SIG-M5 (cell line): ENCODE data around the gene MAGI2.

Source experiments
- DNase-seq: peaks from one replicate; lab custom pipeline; 2025; lab: John Stamatoyannopoulos, UW

Gene MAGI2

DNA sequence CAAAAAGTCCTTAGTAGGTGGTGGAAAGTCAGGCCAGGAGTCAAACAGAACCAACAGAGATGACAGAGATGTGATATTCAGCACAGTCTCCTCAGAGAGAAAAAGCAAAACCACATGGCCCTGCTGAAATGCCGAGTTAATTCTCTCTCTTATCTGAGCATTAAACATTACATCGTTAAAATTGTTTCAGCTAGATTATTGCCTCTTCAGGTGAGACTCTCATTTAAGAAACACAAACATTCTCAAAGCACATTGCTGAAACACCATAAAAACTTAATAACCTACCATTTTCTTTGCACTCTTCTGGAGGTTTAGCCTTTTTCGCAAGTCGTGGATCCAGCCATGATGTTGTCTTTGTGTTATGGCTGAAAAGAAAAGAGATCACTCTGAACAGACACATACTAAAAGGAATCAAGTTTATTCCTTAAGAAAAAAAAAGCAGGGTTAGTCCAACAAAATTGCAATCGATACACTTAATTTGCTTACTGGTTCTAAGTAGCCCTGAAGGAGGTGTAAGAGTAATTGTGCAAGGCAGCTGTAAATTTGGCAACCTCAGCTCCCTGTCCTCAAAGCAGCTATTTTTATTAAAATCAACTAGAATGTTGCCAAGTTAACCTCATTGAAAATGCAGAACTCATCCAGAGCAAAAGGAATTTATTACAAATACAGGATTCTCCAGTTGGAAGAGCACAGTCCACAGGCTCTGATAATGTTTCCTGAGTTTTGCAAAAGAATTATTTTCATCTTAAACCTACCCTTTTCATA lies 963.8 kb downstream of the MAGI2 start:
- DNase-seq = no peak

DNA sequence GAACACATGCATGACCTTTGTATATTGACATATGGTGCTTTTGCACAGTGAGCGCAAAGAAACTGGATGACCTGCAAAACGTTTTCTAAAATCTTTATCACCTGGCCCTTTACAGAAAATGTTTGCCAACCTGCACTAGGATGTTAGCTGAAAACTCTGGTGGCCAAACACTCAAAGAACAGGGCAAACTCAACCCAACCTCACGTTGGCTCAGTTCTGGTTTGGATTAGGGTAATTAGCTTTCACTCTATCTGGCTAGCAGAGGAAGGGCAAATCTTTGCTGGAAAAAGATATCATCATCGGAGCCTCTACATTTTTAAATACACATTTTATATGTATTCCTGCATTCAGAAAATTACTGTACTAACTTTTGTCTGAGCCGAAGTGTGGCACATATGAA lies 966.0 kb downstream of the MAGI2 start:
- no peak for DNase-seq

DNA sequence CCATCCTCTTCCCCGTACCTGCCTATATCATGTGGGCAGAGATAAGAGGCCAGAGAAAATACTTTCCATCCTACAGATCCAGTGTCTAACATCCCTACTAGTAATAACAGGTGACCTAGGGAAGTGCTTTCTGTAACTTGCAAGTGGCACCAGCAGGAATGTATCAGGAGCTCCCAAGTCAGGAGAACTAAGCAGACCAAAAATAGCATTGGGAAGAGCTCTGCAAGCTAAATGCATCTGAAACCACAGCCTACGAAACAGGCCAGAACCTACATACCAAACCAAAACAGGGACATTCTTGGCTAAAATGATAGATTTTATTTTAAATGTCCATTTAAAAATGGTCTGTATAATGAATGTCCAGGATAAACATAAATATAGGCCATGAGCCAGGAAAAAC lies 974.1 kb downstream of the MAGI2 start:
- DNase-seq = no peak

DNA sequence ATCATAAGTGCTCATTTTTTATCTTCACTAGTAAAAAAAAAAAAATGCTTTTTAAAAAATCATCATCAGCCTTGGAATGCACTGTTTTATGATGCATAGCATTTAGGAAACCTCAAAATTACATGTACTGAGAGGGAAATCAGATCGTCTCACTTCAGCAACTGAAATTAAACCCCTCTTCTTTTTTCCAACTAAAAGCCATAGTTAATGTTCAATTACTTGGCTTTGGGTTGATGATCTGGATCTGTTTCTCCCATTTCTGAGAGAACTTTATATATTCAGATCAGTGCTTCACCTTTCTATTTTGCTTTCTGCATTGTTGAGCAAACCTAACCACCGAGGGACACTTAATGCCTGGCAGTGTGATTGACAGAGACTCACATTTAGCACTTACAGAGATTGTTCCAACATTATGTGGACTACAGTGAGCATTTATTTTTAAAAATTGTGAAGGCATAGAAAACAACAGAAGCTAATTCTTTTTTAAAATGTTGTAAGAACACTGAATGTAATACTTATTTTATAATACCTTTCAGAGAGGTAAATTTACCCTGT lies 976.5 kb downstream of the MAGI2 start:
- no peak for DNase-seq

DNA sequence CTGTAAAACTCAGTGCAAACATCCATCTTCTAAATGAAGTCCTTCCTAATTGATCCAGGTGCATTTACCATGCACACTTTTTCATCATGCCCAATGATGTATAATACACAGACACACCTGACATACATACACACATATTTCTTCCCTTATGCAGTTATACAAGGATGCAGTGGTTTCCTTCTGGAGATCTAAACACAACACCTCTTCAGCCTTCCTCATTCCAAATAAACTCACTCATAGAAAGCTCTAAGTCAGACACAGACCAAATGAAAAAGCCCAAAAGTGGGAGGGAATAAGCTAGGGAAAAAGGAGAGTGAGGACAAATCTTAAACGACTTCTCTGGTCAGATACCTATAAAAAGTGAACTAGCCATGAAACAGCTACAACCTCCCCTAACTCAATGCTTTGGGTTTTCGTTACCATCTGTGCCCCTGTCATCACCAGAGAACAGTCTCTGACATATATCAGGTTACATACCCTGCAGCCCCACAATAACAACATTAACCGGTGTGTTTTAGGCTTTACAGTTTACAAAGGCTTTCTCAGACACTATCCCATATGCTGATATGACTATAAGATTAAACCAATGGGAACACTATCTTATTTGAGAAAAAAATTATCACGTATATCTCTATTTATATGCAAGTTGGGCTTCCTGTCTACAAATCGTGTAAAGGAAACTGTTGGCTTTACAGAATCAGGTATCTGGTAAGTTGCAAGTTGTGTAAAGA lies 979.7 kb downstream of the MAGI2 start:
- no peak for DNase-seq

DNA sequence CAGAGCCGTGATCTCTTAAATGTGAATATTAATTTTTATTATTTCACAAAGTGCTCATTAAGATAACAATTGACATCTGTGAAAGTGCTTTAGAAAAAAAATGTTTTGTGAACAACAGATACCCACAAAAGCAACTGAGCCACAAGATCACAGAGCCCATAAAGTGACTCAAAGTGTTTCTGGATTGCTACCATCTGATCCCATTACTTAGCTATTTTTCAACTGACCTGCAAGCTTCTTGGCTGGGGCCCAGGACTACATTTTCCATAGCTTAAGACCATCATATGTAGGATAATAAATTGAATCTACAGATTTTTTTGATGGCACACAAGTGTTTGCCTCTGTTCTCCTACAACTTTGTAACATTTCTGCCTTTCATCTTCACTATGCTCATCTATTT lies 980.4 kb downstream of the MAGI2 start:
- DNase-seq = no peak

DNA sequence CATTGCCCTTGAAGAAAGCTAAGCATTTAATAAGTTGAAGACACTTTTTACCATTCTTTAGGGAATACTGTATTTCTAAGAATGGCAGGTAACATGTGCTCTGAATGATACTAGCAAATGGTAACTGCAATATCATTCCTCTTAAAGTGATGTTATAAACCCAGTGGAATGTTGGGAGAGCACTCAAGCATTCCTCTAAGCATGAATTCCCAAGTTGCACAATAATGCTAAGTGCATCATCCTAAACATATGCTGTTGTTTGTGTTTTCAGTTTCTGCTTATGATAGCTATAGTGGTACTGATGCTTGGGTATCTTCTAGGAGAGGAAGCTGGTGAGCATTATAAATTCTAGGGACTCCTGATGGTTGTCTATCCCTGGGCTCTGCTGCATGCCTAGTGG lies 980.9 kb downstream of the MAGI2 start:
- DNase-seq = no peak

DNA sequence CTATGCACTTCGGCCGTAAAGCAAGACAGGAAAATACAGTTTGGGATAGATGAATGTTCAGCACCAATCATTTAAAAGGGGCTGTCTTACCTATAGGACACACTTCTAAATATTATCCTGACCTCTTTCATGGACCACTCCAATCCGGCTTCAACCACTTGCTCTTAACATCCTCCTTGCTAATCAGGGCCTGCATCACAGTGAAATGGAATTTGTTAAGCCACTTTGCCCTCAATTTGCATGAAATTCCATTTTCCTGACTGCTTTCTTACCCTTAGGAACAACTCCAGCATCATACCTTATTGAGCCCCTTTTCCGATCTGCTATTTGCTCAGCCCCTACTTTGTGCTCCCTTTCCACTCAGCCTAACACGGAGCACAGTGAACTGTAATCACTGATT lies 987.6 kb downstream of the MAGI2 start:
- DNase-seq = no peak

DNA sequence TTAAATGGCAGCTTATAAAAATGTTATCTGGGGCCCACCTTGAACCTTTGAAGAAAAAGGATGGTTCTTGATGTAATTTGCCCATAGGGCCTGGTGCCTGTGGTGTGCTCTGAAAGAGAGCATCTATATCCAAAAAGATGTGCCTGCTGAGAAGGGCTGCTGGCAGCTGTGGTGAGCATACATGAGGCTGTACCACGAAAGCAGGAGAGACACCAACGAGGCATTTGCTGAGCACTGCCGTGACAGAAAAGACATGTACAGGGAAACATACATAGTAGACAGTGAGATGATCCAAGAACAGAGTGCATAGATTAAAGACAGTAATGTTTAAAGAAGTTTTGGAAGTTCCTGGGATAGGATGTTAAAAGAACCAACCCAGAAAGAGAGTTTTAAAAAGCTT lies 990.4 kb downstream of the MAGI2 start:
- DNase-seq = no peak

DNA sequence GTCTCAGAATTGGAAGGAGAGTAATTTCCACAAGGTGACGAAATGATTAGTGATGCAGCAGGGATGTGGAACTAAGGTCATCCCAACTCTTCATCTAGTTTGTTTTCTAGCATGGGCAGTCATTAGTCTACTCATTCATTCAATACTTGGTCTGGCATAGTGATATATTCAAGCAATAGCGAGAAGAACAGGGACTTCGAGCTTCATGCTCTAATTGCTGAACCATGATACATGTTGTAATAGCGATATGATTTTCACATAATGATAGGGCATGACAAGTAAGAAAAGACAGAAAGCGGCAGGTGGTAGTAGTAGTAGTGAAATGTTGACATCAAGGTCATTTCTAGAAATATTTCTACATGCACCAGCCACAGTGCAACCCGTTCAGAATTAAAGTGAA lies 1002.8 kb downstream of the MAGI2 start:
- DNase-seq = no peak

DNA sequence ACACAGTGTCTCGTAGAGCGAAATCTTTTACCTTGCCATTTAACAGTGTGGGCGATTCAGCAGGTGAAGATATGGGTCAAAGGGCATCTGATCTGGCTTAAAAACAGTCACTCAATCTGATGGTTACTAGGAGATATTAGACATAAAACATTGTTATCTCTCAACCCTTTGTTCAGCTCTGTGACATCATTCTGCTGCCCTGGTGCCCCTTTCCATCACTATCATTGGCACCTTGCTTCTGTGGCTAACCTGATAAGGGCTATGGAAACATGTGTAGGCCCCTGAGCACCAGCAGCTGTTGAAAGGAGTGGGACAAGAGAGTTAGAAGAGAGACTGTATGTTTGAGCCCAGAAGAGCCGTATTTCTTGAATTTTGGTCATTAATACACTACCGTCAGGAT lies 1004.6 kb downstream of the MAGI2 start:
- no peak for DNase-seq

DNA sequence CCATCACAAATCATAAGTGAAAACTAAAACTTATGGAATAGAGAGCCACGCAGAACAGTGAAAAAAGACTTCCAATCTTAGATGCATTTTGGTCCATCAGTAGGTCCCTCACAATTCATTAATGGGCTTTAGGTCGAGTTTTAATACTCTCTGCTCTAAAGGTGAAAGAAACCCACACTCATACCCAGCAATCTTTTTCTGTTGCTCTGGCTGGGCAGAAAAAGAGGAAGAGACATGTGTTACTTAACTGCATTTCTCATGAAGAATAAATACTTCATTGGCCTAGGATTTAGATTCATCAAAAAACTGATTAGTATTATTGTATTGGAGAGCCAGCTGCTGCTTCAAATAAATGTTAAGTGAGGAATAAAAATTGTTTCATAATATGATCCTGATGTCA lies 1009.2 kb downstream of the MAGI2 start:
- DNase-seq = no peak

DNA sequence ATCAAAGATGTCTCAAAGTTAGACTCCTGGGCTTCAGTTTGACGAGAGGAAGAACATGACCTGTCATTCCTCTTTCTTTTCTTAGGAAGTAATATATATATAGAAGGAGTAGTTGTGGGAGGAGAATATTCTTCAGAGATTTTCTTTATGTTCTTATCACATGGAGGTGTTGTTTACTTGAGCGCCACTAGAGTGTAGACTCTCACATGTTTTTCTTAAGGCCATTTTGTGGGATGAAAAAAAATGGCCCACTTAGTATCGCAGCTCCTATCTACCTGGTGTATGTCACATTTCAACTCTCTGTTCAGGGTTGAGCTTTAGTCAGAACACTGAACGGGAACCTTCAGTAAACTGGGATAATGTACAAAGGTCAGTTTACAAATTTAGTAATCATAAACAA lies 1009.7 kb downstream of the MAGI2 start:
- DNase-seq = no peak

DNA sequence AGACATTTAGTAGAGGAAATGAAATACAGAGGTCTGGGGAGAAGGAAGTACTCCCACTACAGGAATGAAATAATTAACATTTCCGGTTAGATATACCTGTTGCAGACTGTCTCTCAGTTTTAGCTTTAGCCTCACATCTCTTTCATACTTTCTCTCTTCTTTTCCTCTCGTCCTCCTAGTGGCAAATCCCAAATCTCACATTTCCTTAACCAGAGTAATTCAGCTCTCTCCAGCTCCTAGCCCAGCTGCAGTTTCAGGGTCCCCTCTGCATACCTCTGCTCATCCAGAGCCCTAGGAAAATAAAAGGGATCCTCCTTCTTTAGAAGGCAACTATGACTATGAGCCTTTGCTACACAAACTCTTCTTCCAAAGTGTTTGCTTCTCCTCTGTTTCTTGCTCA lies 1011.7 kb downstream of the MAGI2 start:
- no peak for DNase-seq

DNA sequence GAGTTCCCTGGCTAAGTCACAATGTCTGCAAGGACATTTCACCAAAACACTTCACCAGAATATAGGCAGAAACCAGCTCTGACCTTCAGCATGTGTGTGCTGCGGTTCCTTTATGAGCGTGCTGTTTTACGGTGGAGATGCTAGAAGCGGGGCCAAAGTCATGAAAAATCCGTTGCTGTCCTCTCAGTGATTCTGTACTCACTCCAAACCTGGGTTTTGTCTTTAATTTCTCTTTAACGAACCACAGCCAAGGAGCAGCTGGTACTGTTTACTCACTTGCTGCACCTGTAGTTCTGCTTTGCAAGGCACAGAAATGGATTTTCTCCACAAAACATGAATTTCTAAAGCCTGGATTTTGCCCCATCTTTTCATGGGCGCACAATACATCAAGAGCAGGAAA lies 1015.0 kb downstream of the MAGI2 start:
- no peak for DNase-seq

DNA sequence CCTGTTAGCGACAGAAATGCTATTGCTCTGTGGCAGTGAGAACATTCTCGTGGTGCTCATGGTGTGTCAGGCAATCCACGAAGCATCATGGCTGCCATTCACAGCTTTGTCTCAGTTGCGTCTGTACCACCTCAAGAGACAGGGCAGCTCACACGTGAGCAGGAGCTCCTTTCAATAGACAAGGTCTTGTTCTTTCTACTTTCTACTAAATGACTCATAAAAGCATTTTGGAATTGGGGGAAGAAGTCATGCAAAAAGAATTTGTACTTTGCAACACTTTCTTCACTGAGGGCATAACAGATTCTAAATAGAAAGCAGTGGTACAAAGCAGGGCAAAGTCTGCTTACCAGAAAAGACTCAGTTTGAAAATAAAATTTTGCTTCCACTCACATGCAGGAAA lies 1016.3 kb downstream of the MAGI2 start:
- no peak for DNase-seq

DNA sequence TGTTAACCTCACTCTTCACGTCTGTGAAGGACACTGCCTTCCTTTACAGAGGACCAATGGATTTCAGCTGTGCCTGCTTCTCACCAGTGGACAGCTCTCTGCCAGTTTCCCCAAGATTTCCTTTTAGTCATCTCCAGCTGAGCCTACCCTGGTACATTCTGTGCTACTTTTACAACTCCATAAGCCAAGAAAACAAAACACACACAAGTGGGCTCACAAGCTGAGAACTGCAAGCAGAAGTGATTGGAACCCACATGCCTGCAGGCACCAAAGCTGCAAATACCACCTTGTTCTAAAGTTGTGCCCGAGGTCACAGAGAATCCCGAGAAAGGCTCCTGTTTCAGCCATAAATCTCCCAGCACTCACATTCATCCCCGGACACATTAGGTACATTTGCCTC lies 1018.1 kb downstream of the MAGI2 start:
- no peak for DNase-seq

DNA sequence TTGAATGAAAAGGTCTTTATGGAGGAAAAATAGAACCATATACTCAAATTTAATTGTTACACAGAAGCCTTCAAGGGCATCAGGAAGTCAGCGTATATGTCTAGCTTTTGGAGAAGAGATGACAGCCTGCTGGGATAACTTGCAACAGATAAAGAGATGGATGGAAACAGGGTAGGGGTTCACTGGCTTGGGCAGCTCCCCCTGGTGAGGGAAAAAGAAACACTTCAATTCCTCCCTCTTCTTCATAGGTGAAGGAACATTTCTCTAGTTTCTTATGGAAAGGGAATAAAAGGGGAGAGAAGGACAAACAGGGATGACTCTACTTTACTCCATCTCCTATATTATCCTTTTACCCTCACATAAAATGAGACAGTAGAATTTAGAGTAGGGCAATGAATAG lies 1019.2 kb downstream of the MAGI2 start:
- no peak for DNase-seq

DNA sequence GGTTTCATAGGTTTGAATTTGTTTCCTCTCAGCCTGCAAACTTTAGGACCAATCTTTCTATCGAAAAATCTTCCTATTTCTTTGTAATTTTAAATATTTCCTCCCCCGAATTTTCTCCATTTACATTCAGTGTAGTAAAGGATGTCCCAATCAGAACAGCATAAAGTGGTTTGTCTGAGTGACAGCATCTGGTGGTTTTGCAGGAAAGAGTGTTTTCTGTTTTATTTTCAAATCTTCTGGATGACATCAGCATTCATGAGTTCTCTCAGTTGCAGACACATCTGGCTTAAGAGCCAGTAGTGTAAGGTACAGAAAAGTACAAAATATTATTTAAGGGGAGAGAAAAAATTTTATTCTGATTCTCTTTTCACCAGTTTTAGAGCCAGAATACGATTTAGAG lies 1020.0 kb downstream of the MAGI2 start:
- no peak for DNase-seq

DNA sequence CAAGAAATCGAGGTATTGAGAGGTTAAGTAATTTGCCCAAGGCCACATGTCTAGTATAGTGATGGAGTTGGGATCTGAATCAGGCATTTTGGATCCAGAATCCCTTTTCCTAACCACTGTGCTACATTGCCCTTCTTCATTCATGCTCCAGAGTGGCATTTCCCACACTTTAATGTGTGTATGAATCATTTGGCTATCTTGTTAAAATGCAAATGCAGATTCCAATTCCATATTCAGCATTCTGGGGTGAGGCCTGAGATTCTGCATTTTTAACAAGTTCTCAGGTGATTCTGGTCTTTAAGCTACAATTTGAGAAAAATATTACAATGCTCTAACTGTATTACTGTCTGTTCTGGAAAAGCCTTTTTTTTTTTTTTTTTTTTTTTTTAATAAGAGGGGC lies 1023.6 kb downstream of the MAGI2 start:
- DNase-seq = no peak

DNA sequence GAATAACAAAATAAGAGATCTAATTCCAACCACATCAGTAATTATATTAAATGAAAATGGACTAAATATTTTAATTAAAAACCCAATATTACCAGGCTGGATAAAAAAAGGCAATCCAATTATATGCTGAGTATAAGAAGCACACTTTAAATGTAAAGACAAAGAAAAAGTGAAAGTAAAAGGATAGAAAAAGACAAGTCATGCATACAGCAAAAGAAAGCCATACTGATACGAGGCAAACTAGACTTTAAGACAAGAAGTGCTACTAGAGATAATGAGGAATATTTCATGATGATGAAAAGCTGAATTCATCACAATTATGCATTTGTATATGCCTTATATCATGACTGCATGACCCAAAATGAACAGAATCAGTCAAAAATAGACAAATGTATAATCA lies 1026.3 kb downstream of the MAGI2 start:
- DNase-seq = no peak

DNA sequence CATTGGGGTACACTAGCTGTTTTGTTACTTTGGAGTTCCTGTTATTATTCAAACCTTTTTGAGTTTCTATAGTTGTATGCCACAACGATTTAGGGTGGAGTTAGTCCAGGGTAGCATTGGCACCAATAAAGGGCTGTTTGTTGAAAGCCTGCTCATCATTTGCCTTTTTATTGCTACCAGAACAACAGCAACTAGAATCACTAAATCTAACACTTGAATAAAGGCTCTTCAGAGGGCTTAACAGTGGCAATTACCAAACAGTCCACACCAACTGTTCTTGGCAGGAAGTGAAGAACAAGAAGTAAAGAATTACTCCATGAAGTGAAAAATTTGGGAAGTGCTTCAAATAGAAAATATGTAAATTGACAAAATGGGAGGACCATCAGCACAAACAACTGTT lies 1033.5 kb downstream of the MAGI2 start:
- no peak for DNase-seq

DNA sequence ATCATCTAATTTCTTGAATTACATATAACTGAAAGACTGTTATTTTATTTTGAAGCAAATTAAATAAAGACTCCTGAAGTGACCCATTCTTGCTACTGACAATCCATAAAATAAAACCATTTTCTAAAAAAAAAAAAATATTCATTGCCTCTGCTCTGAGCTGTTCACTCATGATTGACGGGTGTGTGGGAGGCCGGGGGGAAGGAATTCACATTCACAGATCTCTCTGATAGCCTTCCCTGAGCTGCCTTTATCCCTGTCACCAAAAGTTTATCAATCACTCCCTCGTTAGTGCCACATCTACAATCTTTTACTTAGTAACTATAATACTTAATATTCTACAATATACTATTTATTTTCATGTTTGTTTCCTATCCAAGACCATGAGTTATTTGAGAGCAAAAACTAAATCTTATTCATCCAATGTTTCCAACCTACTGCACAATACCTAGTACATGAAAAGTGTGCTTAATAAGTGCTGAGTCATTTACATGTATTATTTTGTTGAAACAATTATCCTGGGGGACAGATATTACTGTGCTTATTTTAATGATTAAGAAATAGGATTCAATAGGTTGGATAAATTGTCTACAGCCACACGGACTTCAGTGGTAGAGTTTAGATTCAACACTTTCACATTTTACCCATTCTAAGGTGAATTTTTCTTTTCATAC lies 1036.2 kb downstream of the MAGI2 start:
- DNase-seq = no peak
